GM12878 (cell line): ENCODE measurements around the gene DMRT2. TPM values are rescaled to one million over a fixed set of nuclear protein-coding genes. Genes with fewer than 3 reads are reported as not detected.
A peak's percentile ranks its signal among the peaks of the same experiment; 100 is the strongest.

Experiments
- ATAC-seq: fragments of 200-7000 bp; cut with Tn5 transposase; 3 replicates; pipeline ENCODE4 v1.9.1; 2020; ENCODE audit warnings: mild to moderate bottlenecking, moderate library complexity
- BruUV-seq: library from RNA; stranded (reverse); fragments of 400-500 nt; replicated peaks from 2 replicates; lab custom pipeline; 2021; lab: Mats Ljungman, UMichigan
- CTCF ChIA-PET: fragments of 300-600 bp; sonication (Branson Sonifier 250); formaldehyde crosslinking; extraction: SDS; loops from one replicate; lab custom pipeline; 2021; ENCODE audit warnings: inconsistent platforms; lab: Yijun Ruan, JAX
- POLR2A ChIA-PET: fragments of 350-600 bp; formaldehyde crosslinking; extraction: SDS; loops from one replicate; lab custom pipeline; 2021; ENCODE audit warnings: inconsistent platforms; lab: Charles Lee
- RAD21 ChIA-PET: fragments of 300-600 bp; sonication (Branson Sonifier 250); formaldehyde crosslinking; loops from one replicate; lab custom pipeline; 2023; ENCODE audit warnings: antibody characterized with exemption; ENCODE audit not compliant: unreplicated experiment; lab: Charles Lee
- SMC1A ChIA-PET: fragments of 300-600 bp; sonication (Branson Sonifier 250); formaldehyde crosslinking; loops from one replicate; lab custom pipeline; 2023; ENCODE audit not compliant: unreplicated experiment, uncharacterized antibody; lab: Charles Lee
- DNase-seq: peaks from one replicate; pipeline ENCODE4 v3.0.0-alpha.2; 2011; ENCODE audit warnings: low read depth, low spot score
- FAIRE-seq: peaks from 3 replicates; lab custom pipeline; 2011; peaks lifted over from hg19 to GRCh38; lab: Jason Lieb, UNC
- H2AFZ ChIP-seq: 2 replicates; pipeline ENCODE4 v1.6.0; 2011; ENCODE audit warnings: low read depth, low read length, control low read depth; ENCODE audit not compliant: control insufficient read depth
- H3K27ac ChIP-seq: 2 replicates; pipeline ENCODE4 v1.5.1; 2011; ENCODE audit warnings: control low read depth; ENCODE audit not compliant: control insufficient read depth, insufficient read depth
- H3K27me3 ChIP-seq, 2 experiments: replicated peaks in 1 of 2; 2 replicates each; pipeline versions ENCODE4 v1.6.0 to v1.6.1; 2011; ENCODE audit warnings: low read length in 1 of 2; ENCODE audit not compliant: control insufficient read depth in 2 of 2, insufficient read depth in 2 of 2
- H3K36me3 ChIP-seq, 2 experiments: 2 replicates each; pipeline ENCODE4 v1.5.1; 2011; ENCODE audit warnings: low read length in 1 of 2; ENCODE audit not compliant: control insufficient read depth in 2 of 2, insufficient read depth in 2 of 2
- H3K4me1 ChIP-seq: 2 replicates; pipeline ENCODE4 v1.6.1; 2011; ENCODE audit warnings: mild to moderate bottlenecking, low read length, moderate library complexity, mixed read lengths; ENCODE audit not compliant: control insufficient read depth, insufficient read depth
- H3K4me2 ChIP-seq: 2 replicates; pipeline ENCODE4 v1.6.0; 2011; ENCODE audit warnings: control low read depth; ENCODE audit not compliant: control insufficient read depth, insufficient read depth
- H3K4me3 ChIP-seq: fragments of 200-600 bp; sonication (generic); 2 replicates; pipeline ENCODE4 v1.5.1; 2016
- H3K79me2 ChIP-seq: 2 replicates; pipeline ENCODE4 v1.6.0; 2011; ENCODE audit warnings: low read length; ENCODE audit not compliant: control insufficient read depth, insufficient read depth
- H3K9ac ChIP-seq: 2 replicates; pipeline ENCODE4 v1.8.0; 2011; ENCODE audit warnings: low read length, control low read depth, mixed read lengths; ENCODE audit not compliant: control insufficient read depth, insufficient read depth
- H3K9me3 ChIP-seq: replicated peaks from 3 replicates; pipeline ENCODE4 v1.5.1; 2011; ENCODE audit warnings: mild to moderate bottlenecking, low read length; ENCODE audit not compliant: control insufficient read depth, insufficient read depth
- H4K20me1 ChIP-seq: 2 replicates; pipeline ENCODE4 v1.6.0; 2011; ENCODE audit not compliant: control insufficient read depth, insufficient read depth
- BCL11A ChIP-seq: IDR thresholded peaks from 2 replicates; pipeline ENCODE4 v1.6.1; 2011; ENCODE audit warnings: low read depth, low read length
- ESRRA ChIP-seq: IDR thresholded peaks from 2 replicates; pipeline ENCODE4 v1.6.1; 2012; ENCODE audit warnings: mild to moderate bottlenecking, low read length, improper control_type of control experiment
- GABPA ChIP-seq: IDR thresholded peaks from 2 replicates; pipeline ENCODE4 v1.6.1; 2014; ENCODE audit warnings: antibody characterized with exemption, low read depth, mild to moderate bottlenecking, inconsistent platforms
- GATAD2B ChIP-seq: fragments of 450-650 bp; conservative IDR thresholded peaks from 2 replicates; pipeline ENCODE4 v1.6.1; 2017; ENCODE audit warnings: low read depth, mild to moderate bottlenecking, moderate library complexity
- IKZF1 ChIP-seq: fragments of 450-650 bp; conservative IDR thresholded peaks from 2 replicates; pipeline ENCODE4 v1.6.1; 2017; ENCODE audit warnings: antibody characterized with exemption, mild to moderate bottlenecking
- JUND ChIP-seq: IDR thresholded peaks from 2 replicates; pipeline ENCODE4 v1.6.1; 2012; ENCODE audit warnings: low read depth, mild to moderate bottlenecking, low read length, improper control_type of control experiment, moderate library complexity
- KAT2A ChIP-seq: conservative IDR thresholded peaks from 2 replicates; pipeline ENCODE4 v1.6.1; 2011; ENCODE audit warnings: low read depth, low read length; ENCODE audit not compliant: control insufficient read depth
- LARP7 ChIP-seq: fragments of 450-650 bp; IDR thresholded peaks from 2 replicates; pipeline ENCODE4 v1.6.1; 2017; ENCODE audit warnings: mild to moderate bottlenecking
- RAD51 ChIP-seq: fragments of 450-650 bp; IDR thresholded peaks from 2 replicates; pipeline ENCODE4 v1.6.1; 2016; ENCODE audit warnings: moderate library complexity, mild to moderate bottlenecking, inconsistent platforms
- RCOR1 ChIP-seq: conservative IDR thresholded peaks from 2 replicates; pipeline ENCODE4 v1.6.1; 2012; ENCODE audit warnings: low read depth, low read length, improper control_type of control experiment
- SMC3 ChIP-seq: IDR thresholded peaks from 2 replicates; pipeline ENCODE4 v1.6.1; 2011; ENCODE audit warnings: low read length, improper control_type of control experiment, borderline replicate concordance
- SREBF2 ChIP-seq: IDR thresholded peaks from 2 replicates; pipeline ENCODE4 v1.6.1; 2012; ENCODE audit warnings: mild to moderate bottlenecking, low read length
- STAT1 ChIP-seq: fragments of 450-650 bp; conservative IDR thresholded peaks from 2 replicates; pipeline ENCODE4 v1.6.1; 2014; ENCODE audit warnings: antibody characterized with exemption, mild to moderate bottlenecking
- SUPT20H ChIP-seq: IDR thresholded peaks from 2 replicates; pipeline ENCODE4 v1.6.1; 2011; ENCODE audit warnings: low read depth, mild to moderate bottlenecking, low read length, moderate library complexity, borderline replicate concordance; ENCODE audit not compliant: control insufficient read depth
- TARDBP ChIP-seq: IDR thresholded peaks from 2 replicates; pipeline ENCODE4 v1.6.1; 2016; ENCODE audit warnings: borderline replicate concordance
- TBL1XR1 ChIP-seq: IDR thresholded peaks from 2 replicates; pipeline ENCODE4 v1.6.1; 2012; ENCODE audit warnings: low read depth, low read length, improper control_type of control experiment
- ZZZ3 ChIP-seq: IDR thresholded peaks from 2 replicates; pipeline ENCODE4 v1.6.1; 2011; ENCODE audit warnings: low read depth; ENCODE audit not compliant: control insufficient read depth, insufficient read length
- WGBS: methylation state at CpG from one replicate; pipeline ENCODE4 v1.1.6; 2016; ENCODE audit warnings: low lambda C conversion rate; ENCODE audit not compliant: insufficient replicate concordance, insufficient coverage; ENCODE audit errors: missing lambda C conversion rate; 5-methylcytosine and 5-hydroxymethylcytosine counted together
- in situ Hi-C: fragments of 300-500 bp; cut with MboI; formaldehyde crosslinking; loops from 9 replicates; pipeline ENCODE4 v1.14.3; 2018; ENCODE audit warnings: mixed read lengths
- intact Hi-C: fragments of 100-400 bp; cut with micrococcal nuclease; formaldehyde crosslinking; loops from one replicate; pipeline ENCODE4 v1.14.2; 2022; ENCODE audit not compliant: unreplicated experiment
- polyA plus RNA-seq, 11 experiments: library from polyadenylated mRNA; depleted of rRNA in 4 of 11; unstranded in 6 of 11; stranded (reverse) in 5 of 11; fragments of >200 nt; fragmentation: Nextera tagmentation in 4 of 11; fragmentation: Illumina TruSeq in 1 of 11; extraction: Ambion mirVana in 4 of 11; extraction: Trizol in 1 of 11; gene quantifications; 1 replicate in 1 of 11; 2 replicates in 10 of 11; pipeline versions ENCODE4 v1.2.1 to v1.2.3, GENCODE V29; 2011 to 2016; ENCODE audit warnings: inconsistent platforms in 2 of 11, missing spikeins in 2 of 11, low read depth in 1 of 11
- total RNA-seq, 4 experiments: library from RNA; depleted of rRNA in 3 of 4; stranded (reverse); fragments of >200 nt in 3 of 4; fragmentation: Illumina TruSeq in 1 of 4; extraction: Trizol in 1 of 4; gene quantifications; 2 replicates each; pipeline versions ENCODE4 v1.2.1 to v1.2.3, GENCODE V29; 2013 to 2021
- TF ChIP-seq, protein P1 (sequence below): fragments of 450-650 bp; IDR thresholded peaks from 2 replicates; pipeline ENCODE4 v1.6.1; 2016; ENCODE audit warnings: mild to moderate bottlenecking
- TF ChIP-seq, protein P2 (sequence below): fragments of 450-650 bp; IDR thresholded peaks from 2 replicates; pipeline ENCODE4 v1.6.1; 2017; ENCODE audit warnings: low read depth, mild to moderate bottlenecking, moderate library complexity

DMRT2 gene
- total and polyA plus RNA-seq, 10 of the 15 experiments (the other 5 are each of a cell fraction or from before 2014, with no cell fraction given), result 0.08 to 50.2 (median 0.69) TPM

DNA sequence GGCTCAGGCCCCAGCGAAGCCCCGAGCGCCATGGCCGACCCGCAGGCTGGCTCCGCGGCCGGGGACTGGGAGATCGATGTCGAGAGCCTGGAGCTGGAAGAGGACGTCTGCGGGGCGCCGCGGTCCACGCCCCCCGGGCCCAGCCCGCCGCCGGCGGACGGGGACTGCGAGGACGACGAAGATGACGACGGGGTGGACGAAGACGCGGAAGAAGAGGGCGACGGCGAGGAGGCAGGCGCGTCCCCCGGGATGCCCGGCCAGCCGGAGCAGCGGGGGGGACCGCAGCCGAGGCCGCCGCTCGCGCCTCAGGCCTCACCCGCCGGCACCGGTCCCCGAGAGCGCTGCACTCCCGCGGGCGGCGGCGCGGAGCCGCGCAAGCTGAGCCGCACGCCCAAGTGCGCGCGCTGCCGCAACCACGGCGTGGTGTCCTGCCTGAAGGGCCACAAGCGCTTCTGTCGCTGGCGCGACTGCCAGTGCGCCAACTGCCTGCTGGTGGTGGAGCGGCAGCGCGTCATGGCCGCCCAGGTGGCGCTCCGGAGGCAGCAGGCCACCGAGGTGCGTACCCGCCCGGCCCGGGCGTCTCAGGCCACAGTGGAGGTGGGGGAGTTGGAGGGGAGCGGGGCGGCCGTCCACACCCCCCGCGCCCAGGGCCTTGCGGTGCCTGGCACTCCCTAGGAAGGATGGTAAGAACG lies 1.6 kb downstream of the DMRT2 start (continued):
- TF ChIP-seq, protein P1, sequence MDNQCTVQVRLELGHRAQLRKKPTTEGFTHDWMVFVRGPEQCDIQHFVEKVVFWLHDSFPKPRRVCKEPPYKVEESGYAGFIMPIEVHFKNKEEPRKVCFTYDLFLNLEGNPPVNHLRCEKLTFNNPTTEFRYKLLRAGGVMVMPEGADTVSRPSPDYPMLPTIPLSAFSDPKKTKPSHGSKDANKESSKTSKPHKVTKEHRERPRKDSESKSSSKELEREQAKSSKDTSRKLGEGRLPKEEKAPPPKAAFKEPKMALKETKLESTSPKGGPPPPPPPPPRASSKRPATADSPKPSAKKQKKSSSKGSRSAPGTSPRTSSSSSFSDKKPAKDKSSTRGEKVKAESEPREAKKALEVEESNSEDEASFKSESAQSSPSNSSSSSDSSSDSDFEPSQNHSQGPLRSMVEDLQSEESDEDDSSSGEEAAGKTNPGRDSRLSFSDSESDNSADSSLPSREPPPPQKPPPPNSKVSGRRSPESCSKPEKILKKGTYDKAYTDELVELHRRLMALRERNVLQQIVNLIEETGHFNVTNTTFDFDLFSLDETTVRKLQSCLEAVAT, result no peak
- TF ChIP-seq BCL11A, result no peak
- TF ChIP-seq KAT2A, result no peak
- TF ChIP-seq GABPA, result no peak
- no peak for TF ChIP-seq TBL1XR1

DNA sequence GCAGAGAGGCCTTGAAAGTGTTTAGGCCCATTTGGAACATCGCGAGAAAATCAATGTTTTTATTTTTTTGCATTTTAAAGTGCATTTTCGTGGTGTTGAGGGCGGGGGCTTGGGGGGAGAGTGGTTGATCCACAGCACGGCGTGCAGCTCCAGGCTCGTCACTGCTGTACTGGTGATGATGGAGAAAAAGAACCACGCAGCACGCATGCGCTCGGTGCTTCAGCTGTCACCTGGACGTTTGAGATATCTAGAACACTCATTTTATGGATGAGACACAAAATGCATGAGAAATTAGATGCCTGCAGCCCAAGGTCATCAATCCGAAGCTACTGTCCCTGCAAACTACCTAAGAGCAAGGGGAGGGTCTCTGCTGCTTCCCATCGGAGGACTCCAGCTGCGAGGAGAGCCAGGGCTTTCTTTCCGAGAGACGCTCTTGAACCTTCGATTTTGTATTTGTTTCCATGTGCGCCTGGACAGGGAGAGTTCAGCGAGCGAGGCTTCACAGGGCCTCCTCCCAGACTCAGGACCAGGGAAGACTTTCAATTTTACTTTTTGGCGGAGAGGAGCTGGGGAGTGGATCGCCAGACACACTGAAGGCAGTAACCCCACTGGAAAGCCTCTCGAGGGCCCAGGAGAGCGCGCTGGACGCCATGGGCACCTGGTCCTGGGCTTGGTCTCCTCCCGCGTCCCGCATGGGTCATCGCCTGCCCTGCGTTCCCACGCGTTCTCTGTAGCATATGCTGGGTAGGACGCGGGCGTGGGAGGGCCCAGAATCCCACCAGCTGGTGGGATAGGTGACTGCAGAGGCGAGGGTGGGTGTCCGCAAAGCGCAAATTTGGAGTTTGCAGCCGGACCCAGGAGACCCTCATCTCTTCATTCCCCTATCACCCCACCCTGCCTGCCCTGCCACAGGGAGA lies 2.5 kb downstream of the DMRT2 start:
- Histone ChIP-seq H3K9ac (no peak overlapping the region), H3K36me3 (no peaks in the 10 kb centered on the region), H3K4me2 (no peak overlapping the region), H3K4me1 (no peaks in the 10 kb centered on the region), H3K27me3 (peaks cover 6 to 28% of the 10 kb centered on the region in 2 experiments), H2AFZ (no peak overlapping the region), H3K4me3 (no peak overlapping the region), H3K27ac (no peak overlapping the region), H3K79me2 (no peaks in the 10 kb centered on the region), H3K9me3 (peaks cover 3% of the 10 kb centered on the region; the same call in 2 of the 3 replicates), H4K20me1 (no peaks in the 10 kb centered on the region)
- ChIA-PET POLR2A (interaction anchor here (1.5 to 1.8 kb wide), 2 partner anchors 11 to 46 kb away, joined by 3 to 5 read pairs; no protein-coding TSS in a partner anchor), RAD21 (interaction anchor here (0.9 to 3.4 kb wide), 11 partner anchors 33 to 377 kb away, joined by 3 to 15 read pairs (median 3); no protein-coding TSS in a partner anchor), CTCF (interaction anchor here (1.0 to 1.7 kb wide), 7 partner anchors 22 to 378 kb away, joined by 3 to 6 read pairs (median 5); no protein-coding TSS in a partner anchor), SMC1A (interaction anchor here (0.7 to 6.7 kb wide), 8 partner anchors 11 to 553 kb away, joined by 3 to 59 read pairs (median 8); no protein-coding TSS in a partner anchor)
- intact Hi-C loops (no loop called here), in situ Hi-C loops (no loop called here)
- BruUV-seq, result no TSS peak
- WGBS, result 39% methylated on average over 41 of the region's 41 CpGs
- peak; percentile 34 for ATAC-seq
- no peak for FAIRE-seq
- DNase-seq, result no peak
- TF ChIP-seq IKZF1 (peak; percentile 36), RCOR1 (no peak), TARDBP (no peak), SUPT20H (no peak), GATAD2B (0 out of 2 replicates have a peak, but pooled peaks have one; percentile 56), SMC3 (no peak), SREBF2 (no peak), LARP7 (peak; percentile 67; the same call in 1 of the 2 replicates), JUND (no peak), ZZZ3 (no peak), STAT1 (no peak), ESRRA (no peak), RAD51 (no peak)
- TF ChIP-seq, protein P2, sequence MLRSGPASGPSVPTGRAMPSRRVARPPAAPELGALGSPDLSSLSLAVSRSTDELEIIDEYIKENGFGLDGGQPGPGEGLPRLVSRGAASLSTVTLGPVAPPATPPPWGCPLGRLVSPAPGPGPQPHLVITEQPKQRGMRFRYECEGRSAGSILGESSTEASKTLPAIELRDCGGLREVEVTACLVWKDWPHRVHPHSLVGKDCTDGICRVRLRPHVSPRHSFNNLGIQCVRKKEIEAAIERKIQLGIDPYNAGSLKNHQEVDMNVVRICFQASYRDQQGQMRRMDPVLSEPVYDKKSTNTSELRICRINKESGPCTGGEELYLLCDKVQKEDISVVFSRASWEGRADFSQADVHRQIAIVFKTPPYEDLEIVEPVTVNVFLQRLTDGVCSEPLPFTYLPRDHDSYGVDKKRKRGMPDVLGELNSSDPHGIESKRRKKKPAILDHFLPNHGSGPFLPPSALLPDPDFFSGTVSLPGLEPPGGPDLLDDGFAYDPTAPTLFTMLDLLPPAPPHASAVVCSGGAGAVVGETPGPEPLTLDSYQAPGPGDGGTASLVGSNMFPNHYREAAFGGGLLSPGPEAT, result 0 out of 2 replicates have a peak, but pooled peaks have one; percentile 4
